CD14-positive monocyte (primary cell): ENCODE results near the gene PSMB8. TPM values are rescaled to one million over a fixed set of nuclear protein-coding genes. Genes with fewer than 3 reads are reported as not detected.

Experiments
- DNase-seq, 3 donors: peaks; one replicate each; pipeline ENCODE4 v3.0.0-alpha.2; 2011 to 2022
- H2AFZ ChIP-seq: 2 replicates; pipeline ENCODE4 v1.6.0; 2012; ENCODE audit warnings: mild to moderate bottlenecking, low read depth, low read length, inconsistent platforms; ENCODE audit not compliant: insufficient read depth, poor library complexity, severe bottlenecking
- H3K27ac ChIP-seq, 2 donors: 1 replicate in 1 of 2; 2 replicates in 1 of 2; pipeline ENCODE4 v1.5.1; 2012 to 2013; ENCODE audit warnings: low read length in 2 of 2, control low read depth in 1 of 2, inconsistent platforms in 1 of 2, low read depth in 1 of 2, mild to moderate bottlenecking in 1 of 2
- H3K27me3 ChIP-seq, 2 donors: one replicate each; pipeline versions ENCODE4 v1.6.0 to v1.6.1; 2011 to 2013; ENCODE audit warnings: low read length in 2 of 2; ENCODE audit not compliant: control insufficient read depth in 2 of 2, insufficient read depth in 2 of 2
- H3K36me3 ChIP-seq, 2 donors: replicated peaks in 1 of 2; 1 replicate in 1 of 2; 2 replicates in 1 of 2; pipeline versions ENCODE4 v1.5.1 to v1.6.1; 2012 to 2013; ENCODE audit warnings: low read length in 2 of 2, control low read depth in 1 of 2, inconsistent platforms in 1 of 2, mild to moderate bottlenecking in 1 of 2; ENCODE audit not compliant: insufficient read depth in 2 of 2, control insufficient read depth in 1 of 2
- H3K4me1 ChIP-seq, 2 donors: 1 replicate in 1 of 2; 2 replicates in 1 of 2; pipeline versions ENCODE4 v1.5.1 to v1.6.1; 2012 to 2013; ENCODE audit warnings: low read length in 2 of 2, control low read depth in 1 of 2, inconsistent platforms in 1 of 2, mild to moderate bottlenecking in 1 of 2, moderate library complexity in 1 of 2; ENCODE audit not compliant: insufficient read depth in 2 of 2, control insufficient read depth in 1 of 2
- H3K4me2 ChIP-seq: replicated peaks from 2 replicates; pipeline ENCODE3; 2012; ENCODE audit warnings: low read length, moderate library complexity, mild to moderate bottlenecking; ENCODE audit not compliant: poor library complexity, severe bottlenecking; ENCODE audit errors: extremely low read depth
- H3K4me3 ChIP-seq, 3 experiments: fragments of 200-600 bp in 1 of 3; sonication (generic) in 1 of 3; replicated peaks in 1 of 3; 1 replicate in 2 of 3; 2 replicates in 1 of 3; pipeline ENCODE4 v1.5.1; 2011 to 2013; ENCODE audit warnings: low read length in 3 of 3, mild to moderate bottlenecking in 3 of 3, control low read depth in 2 of 3, low read depth in 2 of 3, inconsistent platforms in 1 of 3, moderate library complexity in 1 of 3
- H3K79me2 ChIP-seq: 2 replicates; pipeline ENCODE4 v1.6.0; 2012; ENCODE audit warnings: mild to moderate bottlenecking, control low read depth, inconsistent platforms, low read length, moderate library complexity; ENCODE audit not compliant: insufficient read depth
- H3K9ac ChIP-seq: 2 replicates; pipeline ENCODE4 v1.6.0; 2017; ENCODE audit warnings: low read length, mild to moderate bottlenecking; ENCODE audit not compliant: insufficient read depth, poor library complexity, severe bottlenecking
- H3K9me3 ChIP-seq, 2 donors: replicated peaks in 1 of 2; 1 replicate in 1 of 2; 2 replicates in 1 of 2; pipeline versions ENCODE4 v1.5.1 to v1.6.1; 2012 to 2013; ENCODE audit warnings: low read length in 2 of 2, control low read depth in 1 of 2; ENCODE audit not compliant: control insufficient read depth in 1 of 2, insufficient read depth in 1 of 2
- H4K20me1 ChIP-seq: 2 replicates; pipeline ENCODE4 v1.6.0; 2012; ENCODE audit warnings: mild to moderate bottlenecking, low read length, control low read depth, moderate library complexity; ENCODE audit not compliant: insufficient read depth
- H3K27ac Mint-ChIP-seq, 7 donors: one replicate each; pipeline ENCODE4 v1.8.0; 2020; ENCODE audit warnings: mild to moderate bottlenecking in 7 of 7, mixed read lengths in 7 of 7, moderate library complexity in 6 of 7, inconsistent platforms in 2 of 7
- H3K27me3 Mint-ChIP-seq, 3 donors: one replicate each; pipeline ENCODE4 v1.8.0; 2021 to 2022; ENCODE audit warnings: low read depth in 3 of 3, mild to moderate bottlenecking in 3 of 3, mixed read lengths in 3 of 3, moderate library complexity in 3 of 3, inconsistent platforms in 1 of 3
- H3K36me3 Mint-ChIP-seq, 2 donors: one replicate each; pipeline ENCODE4 v1.8.0; 2020; ENCODE audit warnings: mixed read lengths in 2 of 2, inconsistent platforms in 1 of 2, mild to moderate bottlenecking in 1 of 2
- H3K4me1 Mint-ChIP-seq: one replicate; pipeline ENCODE4 v1.8.0; 2020; ENCODE audit warnings: mild to moderate bottlenecking, mixed read lengths
- H3K4me3 Mint-ChIP-seq, 2 donors: one replicate each; pipeline ENCODE4 v1.8.0; 2020; ENCODE audit warnings: mild to moderate bottlenecking in 2 of 2, mixed read lengths in 2 of 2, moderate library complexity in 1 of 2
- H3K9me3 Mint-ChIP-seq, 7 donors: one replicate each; pipeline ENCODE4 v1.8.0; 2020 to 2022; ENCODE audit warnings: mixed read lengths in 7 of 7, mild to moderate bottlenecking in 6 of 7, moderate library complexity in 6 of 7, inconsistent platforms in 2 of 7
- CTCF ChIP-seq: fragments of 200-600 bp; IDR thresholded peaks from one replicate; pipeline ENCODE4 v1.8.0; 2022; ENCODE audit warnings: antibody characterized with exemption, mild to moderate bottlenecking
- WGBS: methylation state at CpG from one replicate; pipeline ENCODE4 v1.1.5; 2013; ENCODE audit warnings: missing lambda C conversion rate; ENCODE audit not compliant: insufficient coverage; 5-methylcytosine and 5-hydroxymethylcytosine counted together
- intact Hi-C, 2 donors: fragments of 100-400 bp; cut with micrococcal nuclease; formaldehyde crosslinking; loops; one replicate each; pipeline versions ENCODE4 v1.15.0 to v1.15.1; 2023
- polyA plus RNA-seq, 3 donors: library from polyadenylated mRNA; depleted of rRNA in 1 of 3; unstranded in 2 of 3; stranded (reverse) in 1 of 3; fragments of 300-500 nt in 2 of 3; fragments of >200 nt in 1 of 3; fragmentation: Illumina TruSeq in 2 of 3; gene quantifications; 1 replicate in 2 of 3; 2 replicates in 1 of 3; pipeline ENCODE4 v1.2.3, GENCODE V29; 2012 to 2021

The PSMB8 gene
- polyA plus RNA-seq, 3 donors: 164 to 534 (median 487) TPM

- Histone ChIP-seq H3K27me3 (peaks cover under 1 to 2% of the 10 kb centered on the region in 2 donors), H3K79me2 (no peaks in the 10 kb centered on the region), H3K4me2 (no peak overlapping the region), H4K20me1 (no peaks in the 10 kb centered on the region), H3K9me3 (no peaks in the 10 kb centered on the region), H3K9ac (no peak overlapping the region), H3K4me3 (no peak overlapping the region), H3K4me1 (peaks cover 0 to 2% of the 10 kb centered on the region in 2 donors), H3K36me3 (no peaks in the 10 kb centered on the region), H3K27ac (no peak overlapping the region), H2AFZ (no peak overlapping the region)
- Mint-ChIP-seq H3K9me3 (no peaks in the 10 kb centered on the region), H3K27ac (no peak overlapping the region), H3K27me3 (peaks cover 5 to 7% (median 7%) of the 10 kb centered on the region in 3 donors), H3K4me1 (peaks cover 14% of the 10 kb centered on the region), H3K36me3 (peaks cover 0 to 3% of the 10 kb centered on the region in 2 donors), H3K4me3 (no peak overlapping the region)
- peak; percentile 78 for TF ChIP-seq CTCF
- WGBS: no CpG with 5 or more reads among the region's 4 CpGs
- peak; percentile 57 to 78 (median 67) for DNase-seq
- intact Hi-C loops: loop anchor here (1.0 to 5.0 kb wide), 3 partner anchors 47 to 99 kb away; no protein-coding TSS in a partner anchor
Measured at GRCh38 chr6:32885698-32886286, 41.9 kb upstream of the PSMB8 start.

GRCh38 chr6:32883789-32884188 lies 39.9 kb upstream of the PSMB8 start:
- Histone ChIP-seq H3K9ac (no peak overlapping the region), H3K36me3 (no peaks in the 10 kb centered on the region), H3K9me3 (no peaks in the 10 kb centered on the region), H3K4me3 (no peak overlapping the region), H3K79me2 (no peaks in the 10 kb centered on the region), H4K20me1 (no peaks in the 10 kb centered on the region), H3K27ac (no peak overlapping the region), H3K27me3 (peaks cover 15 to 19% of the 10 kb centered on the region in 2 donors), H3K4me1 (peaks cover 6% of the 10 kb centered on the region in 2 donors), H2AFZ (no peak overlapping the region), H3K4me2 (no peak overlapping the region)
- peak in 1 of 3 donors; percentile 51 for DNase-seq
- Mint-ChIP-seq H3K9me3 (peaks cover 0 to 3% (median 0%) of the 10 kb centered on the region in 7 donors), H3K4me1 (peaks cover 18% of the 10 kb centered on the region), H3K36me3 (peaks cover 0 to 11% of the 10 kb centered on the region in 2 donors), H3K27me3 (peaks cover 22 to 23% (median 22%) of the 10 kb centered on the region in 3 donors), H3K4me3 (no peak overlapping the region), H3K27ac (no peak overlapping the region)
- WGBS: 48% methylated on average over 5 of the region's 5 CpGs
- intact Hi-C loops: loop anchor here in 1 of 2 donors (2.0 kb wide), 1 partner anchor 101 kb away; no protein-coding TSS in a partner anchor
- no peak for TF ChIP-seq CTCF
